Adrenal gland (tissue), 5 donors: ENCODE measurements around the gene CEP112.

Source experiments
- POLR2A ChIP-seq, 2 donors: fragments of 450-650 bp; IDR thresholded peaks; one replicate each; pipeline ENCODE4 v1.6.1; 2017; ENCODE audit warnings: antibody characterized with exemption in 2 of 2, mild to moderate bottlenecking in 2 of 2, moderate library complexity in 1 of 2
- TF ChIP-seq, protein P1 (sequence below), 6 experiments: fragments of 450-650 bp in 4 of 6; fragments of 200-600 bp in 2 of 6; sonication (generic) in 1 of 6; IDR thresholded peaks; 1 replicate in 5 of 6; 2 replicates in 1 of 6; pipeline versions ENCODE4 v1.5.1 to v1.8.0; 2016 to 2021; ENCODE audit warnings: antibody characterized with exemption in 6 of 6, mild to moderate bottlenecking in 2 of 6, moderate library complexity in 1 of 6
- donor health status: DM: no; HTN: no; CAD: no.

DNA sequence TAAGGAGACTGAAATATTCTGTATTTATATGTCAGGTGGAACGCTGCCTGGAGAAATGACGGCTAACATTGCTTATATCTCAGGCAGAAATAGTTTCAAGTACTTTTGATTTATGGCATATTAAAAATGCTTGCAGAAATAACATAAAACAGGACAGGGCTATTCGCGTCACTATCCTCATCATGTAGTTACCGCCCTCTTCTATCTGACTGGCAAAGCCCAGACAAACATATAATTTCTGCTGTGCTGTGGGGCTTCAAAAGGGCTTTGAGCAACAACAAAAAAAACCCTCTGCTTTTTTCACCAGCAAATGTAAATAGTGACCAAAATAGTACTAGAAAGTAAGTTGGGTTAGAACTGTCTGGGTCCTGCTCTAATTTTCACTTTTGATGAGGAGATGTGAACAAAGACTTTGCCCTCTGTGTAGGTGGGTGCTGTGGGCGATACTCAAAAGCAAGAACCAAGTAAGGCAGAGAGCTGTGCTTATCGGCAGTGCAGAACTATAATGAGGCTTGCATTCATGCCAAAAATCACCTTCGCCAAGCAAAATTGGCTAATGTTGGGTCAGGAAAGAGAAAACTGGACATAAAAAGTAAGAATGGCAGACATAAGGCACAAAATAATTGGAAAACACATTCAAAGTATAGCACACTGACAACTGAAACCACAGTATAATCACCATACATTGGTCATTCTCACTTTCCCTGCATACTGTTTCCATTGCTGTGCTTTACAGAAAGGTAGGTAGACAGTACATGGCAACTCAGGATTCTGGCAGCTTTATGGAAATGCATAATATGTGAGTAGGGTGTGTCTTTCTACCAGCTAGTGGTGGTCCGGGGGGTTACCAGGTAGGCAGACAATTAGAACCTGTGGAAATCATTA lies 479.3 kb downstream of the CEP112 start:
- TF ChIP-seq, protein P1, sequence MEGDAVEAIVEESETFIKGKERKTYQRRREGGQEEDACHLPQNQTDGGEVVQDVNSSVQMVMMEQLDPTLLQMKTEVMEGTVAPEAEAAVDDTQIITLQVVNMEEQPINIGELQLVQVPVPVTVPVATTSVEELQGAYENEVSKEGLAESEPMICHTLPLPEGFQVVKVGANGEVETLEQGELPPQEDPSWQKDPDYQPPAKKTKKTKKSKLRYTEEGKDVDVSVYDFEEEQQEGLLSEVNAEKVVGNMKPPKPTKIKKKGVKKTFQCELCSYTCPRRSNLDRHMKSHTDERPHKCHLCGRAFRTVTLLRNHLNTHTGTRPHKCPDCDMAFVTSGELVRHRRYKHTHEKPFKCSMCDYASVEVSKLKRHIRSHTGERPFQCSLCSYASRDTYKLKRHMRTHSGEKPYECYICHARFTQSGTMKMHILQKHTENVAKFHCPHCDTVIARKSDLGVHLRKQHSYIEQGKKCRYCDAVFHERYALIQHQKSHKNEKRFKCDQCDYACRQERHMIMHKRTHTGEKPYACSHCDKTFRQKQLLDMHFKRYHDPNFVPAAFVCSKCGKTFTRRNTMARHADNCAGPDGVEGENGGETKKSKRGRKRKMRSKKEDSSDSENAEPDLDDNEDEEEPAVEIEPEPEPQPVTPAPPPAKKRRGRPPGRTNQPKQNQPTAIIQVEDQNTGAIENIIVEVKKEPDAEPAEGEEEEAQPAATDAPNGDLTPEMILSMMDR (IDR thresholded peaks at IDR 0.05), result no peak
- no peak for TF ChIP-seq POLR2A (IDR thresholded peaks at IDR 0.05)
